Activated naive CD8-positive, alpha-beta T cell (primary cell): ENCODE measurements around the gene LSP1.

Source experiments
- H3K27ac Mint-ChIP-seq: one replicate; pipeline ENCODE4 v1.8.0; 2021; ENCODE audit warnings: mixed read lengths
- H3K27me3 Mint-ChIP-seq: one replicate; pipeline ENCODE4 v1.8.0; 2021; ENCODE audit warnings: mixed read lengths
- H3K36me3 Mint-ChIP-seq: one replicate; pipeline ENCODE4 v1.8.0; 2021; ENCODE audit warnings: mixed read lengths
- H3K4me1 Mint-ChIP-seq: one replicate; pipeline ENCODE4 v1.8.0; 2021; ENCODE audit warnings: low read depth, mixed read lengths
- H3K4me3 Mint-ChIP-seq: one replicate; pipeline ENCODE4 v1.8.0; 2021; ENCODE audit warnings: mild to moderate bottlenecking, mixed read lengths
- H3K9me3 Mint-ChIP-seq: one replicate; pipeline ENCODE4 v1.8.0; 2021; ENCODE audit warnings: low read depth, mixed read lengths

Gene LSP1

DNA sequence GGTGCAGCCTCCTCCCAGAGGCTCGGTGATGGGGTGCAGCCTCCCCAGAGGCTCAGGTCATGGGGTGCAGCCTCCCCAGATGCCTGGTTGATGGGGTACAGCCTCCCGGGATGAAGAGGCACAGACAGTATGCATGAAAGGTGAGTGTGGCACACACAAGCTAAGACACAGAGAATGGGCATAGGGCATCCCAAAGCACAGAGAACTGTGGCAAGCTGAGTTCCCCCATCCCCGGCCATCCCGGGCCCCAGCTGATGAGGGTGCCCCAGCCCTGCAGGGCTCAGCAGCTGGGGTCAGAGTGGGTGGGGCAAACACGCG, 22.9 kb upstream of the LSP1 start:
- peaks cover 2% of the 10 kb centered on the region for H3K27me3 Mint-ChIP-seq
- H3K4me3 Mint-ChIP-seq, result no peak overlapping the region
- H3K9me3 Mint-ChIP-seq, result no peaks in the 10 kb centered on the region
- no peak overlapping the region for H3K27ac Mint-ChIP-seq
- no peaks in the 10 kb centered on the region for H3K36me3 Mint-ChIP-seq
- no peaks in the 10 kb centered on the region for H3K4me1 Mint-ChIP-seq

DNA sequence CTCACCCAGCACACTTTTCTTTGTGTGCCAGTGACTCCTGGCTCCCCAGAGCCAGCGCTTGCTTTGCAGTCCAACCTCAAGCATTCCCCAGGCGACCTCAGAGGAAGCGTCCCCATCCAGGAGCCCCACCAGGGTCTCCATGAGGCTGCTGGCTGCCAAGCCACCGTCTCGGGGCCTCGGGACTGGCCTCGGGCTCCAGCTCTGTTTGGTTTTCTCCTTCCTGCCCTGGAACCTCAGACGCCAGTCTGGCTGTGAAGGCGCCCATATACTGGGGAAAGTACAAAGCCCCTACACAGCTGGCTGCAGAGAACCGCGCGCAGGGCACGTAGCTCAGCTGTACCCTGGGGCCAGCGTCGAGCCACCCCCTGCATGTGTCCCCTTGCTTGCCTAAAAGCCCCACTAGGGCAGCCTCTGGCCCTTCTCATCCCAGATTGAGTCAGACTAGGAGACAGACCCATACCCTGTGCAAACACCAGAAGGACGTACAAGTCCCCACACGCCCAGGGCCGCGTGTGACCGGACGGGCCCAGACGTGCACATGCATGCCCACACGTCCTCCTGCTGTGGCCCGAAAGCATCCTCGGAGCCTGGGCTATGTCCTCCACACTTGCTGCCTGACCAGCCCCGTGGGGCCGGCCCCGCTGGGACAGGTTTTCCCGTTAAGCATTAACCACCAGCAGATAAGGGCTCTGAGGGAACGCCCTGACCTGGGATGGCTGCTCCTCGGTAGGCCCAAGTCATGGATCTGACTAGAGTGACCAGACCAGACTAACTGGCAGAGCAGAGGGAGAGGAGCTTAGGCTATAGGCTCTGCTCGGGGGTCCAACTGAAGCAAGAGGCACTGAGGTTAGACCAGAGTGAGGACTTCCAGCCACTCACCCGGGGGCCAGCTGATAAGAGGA, 22.3 kb upstream of the LSP1 start:
- H3K27me3 Mint-ChIP-seq, result peaks cover 2% of the 10 kb centered on the region
- H3K27ac Mint-ChIP-seq, result no peak overlapping the region
- no peak overlapping the region for H3K4me3 Mint-ChIP-seq
- no peaks in the 10 kb centered on the region for H3K36me3 Mint-ChIP-seq
- no peaks in the 10 kb centered on the region for H3K9me3 Mint-ChIP-seq
- no peaks in the 10 kb centered on the region for H3K4me1 Mint-ChIP-seq

DNA sequence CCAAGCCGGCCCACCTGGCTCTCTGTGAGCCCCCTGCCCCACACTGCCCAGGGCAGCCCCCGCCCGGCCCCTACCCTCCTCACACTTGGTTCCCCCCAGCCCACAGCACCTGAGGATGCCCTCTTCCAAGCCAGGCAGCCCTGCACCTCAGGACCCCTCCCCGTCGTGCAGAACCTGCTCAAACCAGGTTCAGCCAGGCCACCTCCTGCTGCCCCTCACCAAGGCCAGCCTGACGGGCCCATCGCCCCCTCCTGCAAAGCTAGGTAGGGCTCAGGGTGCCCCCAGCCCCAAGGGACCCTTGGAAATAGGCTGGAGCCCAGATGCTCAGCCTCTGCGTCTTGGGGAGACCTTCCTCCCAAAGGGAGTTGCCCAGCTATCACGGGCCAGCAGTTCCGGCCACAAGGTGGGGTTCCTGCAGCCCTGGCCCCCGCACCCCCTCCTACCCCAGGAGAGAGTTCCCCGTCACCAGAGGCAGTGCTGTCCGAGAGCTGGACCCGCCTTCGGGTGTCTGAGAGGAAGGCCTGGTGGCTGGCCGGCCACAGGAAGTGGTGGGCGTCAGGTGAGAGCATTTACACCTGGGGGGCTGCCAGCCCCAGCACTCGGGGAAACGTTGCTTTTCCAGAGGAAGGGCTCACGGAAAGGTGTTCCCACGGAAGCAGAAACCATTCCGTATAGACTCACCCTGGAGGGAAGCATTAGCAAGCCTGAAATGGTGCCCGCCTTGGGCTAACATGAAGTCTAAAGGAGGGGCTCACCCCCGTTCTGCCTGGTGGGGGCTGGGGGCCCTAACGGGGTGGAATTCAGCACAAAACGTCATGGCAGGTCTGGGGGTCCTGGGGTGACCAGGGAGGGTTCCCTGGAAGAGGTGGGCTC, 21.3 kb upstream of the LSP1 start:
- Mint-ChIP-seq H3K4me3 (no peak overlapping the region), H3K27ac (no peak overlapping the region), H3K27me3 (peaks cover 2% of the 10 kb centered on the region), H3K9me3 (no peaks in the 10 kb centered on the region), H3K4me1 (no peaks in the 10 kb centered on the region), H3K36me3 (no peaks in the 10 kb centered on the region)

DNA sequence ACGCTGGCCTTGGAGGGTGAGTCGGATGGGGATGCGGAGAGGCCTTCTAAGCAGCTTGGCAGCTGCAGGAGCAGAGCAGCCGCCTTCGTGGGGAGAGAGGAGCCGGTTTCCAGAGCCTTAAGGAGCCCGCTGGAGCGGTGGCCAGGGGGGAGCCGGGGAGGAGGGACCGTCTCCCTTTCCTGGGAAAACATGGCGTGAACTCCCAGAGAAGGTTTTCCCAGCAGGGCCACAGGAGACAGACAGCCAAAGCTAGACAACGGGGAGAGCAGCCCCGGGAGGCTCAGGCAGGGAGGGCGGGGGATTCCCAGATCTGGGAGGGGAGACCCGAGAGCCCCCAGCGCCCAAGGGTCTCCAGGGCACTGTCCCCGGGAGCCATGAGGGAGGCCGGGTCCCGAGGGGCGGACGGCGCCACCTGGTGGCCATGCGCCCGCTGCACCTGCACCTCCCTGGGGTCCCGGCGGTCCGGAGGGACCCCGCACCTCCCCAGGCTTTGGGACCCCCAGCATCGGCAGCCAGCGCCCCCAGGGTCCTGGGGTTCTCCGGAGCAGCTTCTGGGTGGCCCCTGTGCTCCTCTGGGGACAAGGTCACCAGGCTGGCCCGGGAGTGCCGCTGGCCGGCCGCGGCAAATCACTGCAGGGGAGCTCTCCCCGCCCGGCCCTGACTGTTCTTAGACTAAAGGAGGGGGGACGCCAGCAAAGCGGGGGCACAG, 20.5 kb upstream of the LSP1 start:
- peaks cover 2% of the 10 kb centered on the region for H3K27me3 Mint-ChIP-seq
- H3K27ac Mint-ChIP-seq, result no peak overlapping the region
- H3K36me3 Mint-ChIP-seq, result no peaks in the 10 kb centered on the region
- H3K9me3 Mint-ChIP-seq, result no peaks in the 10 kb centered on the region
- H3K4me1 Mint-ChIP-seq, result no peaks in the 10 kb centered on the region
- no peak overlapping the region for H3K4me3 Mint-ChIP-seq

DNA sequence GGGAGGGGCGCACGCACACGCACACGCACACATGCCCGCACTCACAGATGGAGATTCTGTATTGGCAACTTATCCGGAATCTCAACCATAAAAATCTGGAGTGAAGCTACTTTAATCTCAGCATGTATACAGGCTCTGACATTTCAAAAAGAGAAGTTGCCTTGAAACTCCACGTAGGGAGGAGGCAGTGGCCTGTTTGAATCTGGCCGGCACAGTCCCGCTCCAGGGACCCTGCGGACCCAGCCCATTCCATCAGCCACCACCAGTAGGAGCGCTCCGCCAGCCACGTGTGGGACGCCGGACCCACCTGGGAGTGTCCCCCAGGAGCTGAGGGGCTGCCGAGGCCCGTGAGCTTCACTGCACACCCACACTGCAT, 20.0 kb upstream of the LSP1 start:
- H3K4me3 Mint-ChIP-seq, result no peak overlapping the region
- H3K9me3 Mint-ChIP-seq, result no peaks in the 10 kb centered on the region
- H3K36me3 Mint-ChIP-seq, result no peaks in the 10 kb centered on the region
- H3K27ac Mint-ChIP-seq, result no peak overlapping the region
- H3K4me1 Mint-ChIP-seq, result no peaks in the 10 kb centered on the region
- H3K27me3 Mint-ChIP-seq, result peaks cover 2% of the 10 kb centered on the region

DNA sequence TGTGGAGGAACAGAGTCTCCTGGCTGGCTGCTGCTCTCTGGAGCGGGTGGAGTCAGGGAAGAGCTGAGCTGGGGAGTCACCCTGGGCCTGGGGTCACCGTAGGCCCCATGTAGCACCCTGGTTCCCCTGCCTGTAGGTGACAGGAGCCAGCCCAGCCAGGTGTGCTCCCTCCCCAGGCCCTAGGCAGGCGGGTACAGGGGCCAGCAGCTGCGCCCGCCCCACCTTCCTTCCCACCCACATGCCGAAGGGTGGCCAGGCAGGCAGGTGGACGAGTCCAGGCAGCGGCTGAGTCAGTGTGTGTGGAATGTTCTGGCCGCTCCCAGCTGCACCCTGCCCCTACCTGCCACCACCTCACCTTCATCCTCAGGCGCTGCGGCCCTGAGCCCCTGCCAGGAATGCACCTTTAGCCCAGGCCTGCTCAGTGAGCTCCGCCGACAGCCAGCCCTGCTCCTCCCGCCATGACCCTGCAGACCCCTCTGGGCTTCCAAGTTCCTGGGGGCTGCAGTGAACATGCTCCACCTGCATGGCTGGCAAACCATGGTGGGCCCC, 18.7 kb upstream of the LSP1 start:
- Mint-ChIP-seq H3K27me3 (peaks cover 2% of the 10 kb centered on the region), H3K27ac (no peak overlapping the region), H3K9me3 (no peaks in the 10 kb centered on the region), H3K4me1 (no peaks in the 10 kb centered on the region), H3K36me3 (no peaks in the 10 kb centered on the region), H3K4me3 (no peak overlapping the region)

DNA sequence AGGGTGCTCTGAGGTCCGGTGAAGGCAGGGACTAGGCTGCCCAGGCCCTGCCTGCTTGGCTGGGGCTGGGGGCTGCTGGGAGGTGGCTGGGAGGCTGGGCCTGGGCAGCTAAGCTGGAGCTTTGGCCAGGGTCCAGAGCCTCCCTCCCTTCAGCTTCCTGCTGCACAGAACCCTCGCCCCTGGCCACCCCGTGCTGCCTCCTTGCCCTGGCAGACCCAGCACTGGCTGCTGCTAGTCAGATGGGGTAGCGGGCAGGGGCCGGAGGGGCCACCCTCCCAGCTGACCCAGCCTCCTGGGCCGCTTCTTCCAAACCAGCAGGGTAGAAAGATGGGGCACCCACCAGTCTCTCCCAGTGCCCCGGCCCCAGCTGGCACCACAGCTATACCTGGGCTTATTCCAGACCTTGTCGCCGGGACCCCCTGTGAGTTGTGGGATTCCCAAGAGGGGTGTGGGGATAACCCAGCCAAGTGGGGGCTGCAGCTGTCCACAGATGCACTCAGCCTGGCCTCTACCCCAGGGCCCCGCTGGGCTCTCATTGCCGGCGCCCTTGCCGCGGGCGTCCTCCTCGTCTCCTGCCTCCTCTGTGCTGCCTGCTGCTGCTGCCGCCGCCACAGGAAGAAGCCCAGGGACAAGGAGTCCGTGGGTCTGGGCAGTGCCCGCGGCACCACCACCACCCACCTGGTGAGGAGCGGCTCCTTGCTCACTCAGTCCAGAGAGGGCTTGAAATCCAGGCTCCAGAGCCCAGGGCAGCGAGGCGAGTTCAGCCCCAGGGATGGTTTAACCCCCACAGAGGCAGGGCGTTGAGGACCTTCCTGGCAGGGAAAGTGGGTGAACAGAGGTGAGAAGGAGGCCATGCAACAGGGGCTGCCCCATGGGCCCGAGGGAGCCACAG, 17.9 kb upstream of the LSP1 start, which contains the start of gene SYT8:
Gene SYT8 (plus strand): TSS at position 212 of the 892 bp plus-strand sequence. CDS start 116 bp downstream, at position 328.
- peaks cover 3% of the 10 kb centered on the region for H3K4me1 Mint-ChIP-seq
- H3K4me3 Mint-ChIP-seq, result no peak within 1 kb of the TSS
- H3K9me3 Mint-ChIP-seq, result no peaks in the 10 kb centered on the region
- H3K27me3 Mint-ChIP-seq, result peaks cover 2% of the 10 kb centered on the region
- no peak within 1 kb of the TSS for H3K27ac Mint-ChIP-seq
- H3K36me3 Mint-ChIP-seq, result no peaks in the 10 kb centered on the region

DNA sequence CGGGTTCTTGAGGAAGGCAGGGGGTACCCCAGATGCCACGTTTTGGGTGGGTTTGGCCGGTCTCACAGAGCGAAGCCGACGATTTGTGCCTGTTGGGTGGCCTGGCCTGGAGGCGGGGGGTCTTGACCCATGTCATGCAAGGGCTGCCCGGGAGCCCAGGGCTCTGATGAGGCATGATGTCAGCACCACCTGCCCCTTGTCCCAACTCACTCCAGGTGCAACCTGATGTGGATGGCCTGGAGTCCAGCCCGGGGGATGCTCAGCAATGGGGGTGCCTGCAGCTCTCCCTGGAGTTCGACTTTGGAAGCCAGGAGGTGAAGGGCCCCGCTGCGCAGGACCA, 17.2 kb upstream of the LSP1 start:
- peaks cover 3% of the 10 kb centered on the region for H3K4me1 Mint-ChIP-seq
- H3K9me3 Mint-ChIP-seq, result no peaks in the 10 kb centered on the region
- H3K27me3 Mint-ChIP-seq, result peaks cover 2% of the 10 kb centered on the region
- no peak overlapping the region for H3K27ac Mint-ChIP-seq
- H3K4me3 Mint-ChIP-seq, result no peak overlapping the region
- H3K36me3 Mint-ChIP-seq, result no peaks in the 10 kb centered on the region

DNA sequence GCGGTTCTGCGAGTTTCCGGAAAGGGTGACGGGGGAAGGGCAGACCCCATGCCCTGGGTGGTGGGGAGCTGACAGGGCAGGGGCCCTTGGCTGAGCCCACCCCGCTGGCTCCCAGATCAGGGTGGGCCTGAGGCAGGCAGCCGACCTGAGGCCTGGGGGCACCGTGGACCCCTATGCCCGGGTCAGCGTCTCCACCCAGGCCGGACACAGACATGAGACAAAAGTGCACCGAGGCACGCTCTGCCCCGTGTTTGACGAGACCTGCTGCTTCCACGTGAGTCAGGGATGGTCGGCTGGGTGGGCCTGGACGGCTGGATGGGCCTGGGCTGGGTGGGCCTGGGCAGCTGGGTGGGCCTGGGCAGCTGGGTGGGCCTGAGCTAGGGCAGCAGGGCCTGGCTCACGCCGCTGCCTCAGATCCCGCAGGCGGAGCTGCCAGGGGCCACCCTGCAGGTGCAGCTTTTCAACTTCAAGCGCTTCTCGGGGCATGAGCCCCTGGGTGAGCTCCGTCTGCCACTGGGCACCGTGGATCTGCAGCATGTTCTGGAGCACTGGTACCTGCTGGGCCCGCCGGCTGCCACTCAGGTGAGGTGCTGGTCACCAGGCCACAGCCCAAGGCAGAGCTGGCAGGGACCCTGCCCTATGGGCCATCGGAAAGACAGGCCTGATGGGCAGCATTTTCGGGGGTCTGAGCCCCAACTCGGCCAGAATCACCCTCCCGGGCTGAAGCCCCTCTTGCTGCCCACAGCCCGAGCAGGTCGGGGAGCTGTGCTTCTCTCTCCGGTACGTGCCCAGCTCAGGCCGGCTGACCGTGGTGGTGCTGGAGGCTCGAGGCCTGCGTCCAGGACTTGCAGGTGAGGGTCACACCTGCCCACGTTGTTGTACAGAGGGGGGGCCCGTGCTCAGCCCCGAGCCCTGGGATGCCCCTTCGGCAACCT, 16.6 kb upstream of the LSP1 start:
- Mint-ChIP-seq H3K4me1 (peaks cover 4% of the 10 kb centered on the region), H3K4me3 (no peak overlapping the region), H3K27ac (no peak overlapping the region), H3K9me3 (no peaks in the 10 kb centered on the region), H3K36me3 (no peaks in the 10 kb centered on the region), H3K27me3 (peaks cover 2% of the 10 kb centered on the region)

DNA sequence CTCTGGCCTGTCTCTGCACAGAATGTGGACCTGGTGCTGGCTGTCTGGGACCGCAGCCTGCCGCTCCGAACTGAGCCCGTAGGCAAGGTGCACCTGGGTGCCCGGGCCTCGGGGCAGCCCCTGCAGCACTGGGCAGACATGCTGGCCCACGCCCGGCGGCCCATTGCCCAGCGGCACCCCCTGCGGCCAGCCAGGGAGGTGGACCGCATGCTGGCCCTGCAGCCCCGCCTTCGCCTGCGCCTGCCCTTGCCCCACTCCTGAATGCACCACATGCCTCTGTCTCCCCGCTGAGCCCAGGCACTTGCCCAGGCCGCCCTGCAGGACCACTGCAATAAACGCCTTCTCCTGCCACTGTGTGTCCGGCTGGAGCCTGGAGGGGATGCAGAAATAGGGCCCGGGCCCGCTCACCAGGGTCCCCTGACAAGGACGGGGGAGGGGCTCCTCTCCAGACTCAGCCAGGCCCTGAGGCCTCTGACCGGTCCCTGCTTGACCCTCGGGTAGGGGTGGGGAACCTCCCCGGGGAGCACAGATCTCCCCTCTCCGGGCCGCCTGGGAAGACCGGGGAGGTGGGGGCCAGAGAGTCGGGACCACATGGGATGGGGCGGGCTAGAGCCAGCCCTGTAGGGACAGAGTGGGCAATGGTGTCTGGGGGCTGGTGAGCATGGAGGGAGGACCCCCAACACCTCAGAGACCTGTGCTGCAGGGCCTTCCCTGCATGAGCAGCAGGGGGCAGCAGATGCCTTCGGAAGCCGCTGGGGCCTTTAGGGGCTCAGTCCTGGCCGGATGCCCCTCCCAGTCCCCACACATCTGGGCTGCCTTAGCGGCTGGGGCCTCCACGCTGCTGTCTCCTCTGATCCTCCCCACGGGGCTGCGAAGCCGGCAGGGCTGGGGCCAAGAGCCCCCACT, 15.5 kb upstream of the LSP1 start:
- Mint-ChIP-seq H3K4me1 (peaks cover 4% of the 10 kb centered on the region), H3K27ac (no peak overlapping the region), H3K4me3 (no peak overlapping the region), H3K36me3 (no peaks in the 10 kb centered on the region), H3K27me3 (no peaks in the 10 kb centered on the region), H3K9me3 (no peaks in the 10 kb centered on the region)

DNA sequence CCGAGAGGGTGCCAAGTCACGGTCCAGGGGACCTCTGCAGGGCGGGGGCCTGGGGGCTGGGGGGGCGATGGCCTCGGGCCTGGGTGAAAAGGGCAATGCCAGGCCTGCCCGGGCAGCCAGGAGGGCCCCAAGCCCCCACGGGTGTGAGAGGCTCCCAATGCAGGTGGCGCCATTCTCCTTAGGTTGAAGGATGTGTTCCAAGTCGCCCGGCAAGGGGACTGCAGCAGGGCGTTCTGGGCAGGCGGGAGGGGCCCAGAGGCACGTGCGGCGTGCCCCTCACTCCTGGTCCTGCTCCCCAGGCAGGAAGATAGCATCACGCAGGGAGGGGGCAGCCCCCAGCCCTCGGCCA, 14.8 kb upstream of the LSP1 start:
- no peak overlapping the region for H3K4me3 Mint-ChIP-seq
- no peak overlapping the region for H3K27ac Mint-ChIP-seq
- peaks cover 5% of the 10 kb centered on the region for H3K4me1 Mint-ChIP-seq
- no peaks in the 10 kb centered on the region for H3K36me3 Mint-ChIP-seq
- H3K27me3 Mint-ChIP-seq, result no peaks in the 10 kb centered on the region
- H3K9me3 Mint-ChIP-seq, result no peaks in the 10 kb centered on the region

DNA sequence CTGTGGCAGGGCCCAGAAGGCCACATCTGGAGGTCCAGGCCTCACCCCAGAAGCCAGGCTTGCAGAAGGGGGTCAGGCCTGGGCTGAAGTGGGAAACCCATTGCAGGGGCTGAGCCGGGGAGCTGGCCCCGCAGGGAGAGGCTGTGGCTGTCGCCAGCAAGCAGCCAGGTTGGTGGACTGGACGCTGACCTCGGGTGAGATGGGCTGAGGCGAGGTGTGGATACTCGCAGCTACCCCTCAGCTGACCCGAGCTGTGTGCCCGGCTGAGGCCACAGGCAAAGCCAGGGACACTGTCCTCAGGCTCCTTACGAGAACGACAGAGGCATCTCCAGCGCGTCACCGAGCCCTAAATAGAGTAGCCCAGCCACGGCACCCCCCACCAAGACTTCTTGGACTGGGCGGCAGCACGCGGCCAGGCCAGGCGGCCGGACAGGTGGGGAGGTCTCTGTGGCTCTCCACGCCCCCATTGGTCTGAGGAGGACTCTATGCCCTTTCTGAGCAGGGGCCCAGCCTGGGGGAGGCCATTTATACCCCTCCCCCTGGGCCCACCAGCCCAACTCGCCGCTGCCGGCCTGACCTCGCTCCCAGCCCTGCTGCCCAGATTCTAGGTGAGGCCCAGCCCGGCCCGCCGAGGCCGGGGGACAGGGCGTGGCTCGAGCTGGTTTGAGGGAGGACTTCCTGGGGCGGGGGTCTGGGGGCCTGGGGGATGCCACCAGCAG, 14.3 kb upstream of the LSP1 start, which contains the start of gene TNNI2:
Gene TNNI2 (plus strand): TSS at position 556 of the 719 bp plus-strand sequence. CDS start 716 bp downstream, outside the sequence.
- Mint-ChIP-seq H3K4me3 (no peak within 1 kb of the TSS), H3K27me3 (no peaks in the 10 kb centered on the region), H3K36me3 (no peaks in the 10 kb centered on the region), H3K9me3 (no peaks in the 10 kb centered on the region), H3K4me1 (peaks cover 10% of the 10 kb centered on the region), H3K27ac (no peak within 1 kb of the TSS)
